Occipital lobe (tissue), 2 donors: ENCODE results near the gene RBPJL. TPM values are rescaled to one million over a fixed set of nuclear protein-coding genes. Genes with fewer than 3 reads are reported as not detected.

Source experiments
- DNase-seq: peaks from one replicate; lab custom pipeline; 2025; lab: John Stamatoyannopoulos, UW
- total RNA-seq: library from RNA; depleted of rRNA; stranded (reverse); fragments of >200 nt; gene quantifications from one replicate; pipeline ENCODE4 v1.2.3, GENCODE V29; 2014

The RBPJL gene
- total RNA-seq: not detected

- DNase-seq: no peak
Measured at GRCh38 chr20:45306431-45306982, at the start of gene RBPJL. Gene RBPJL (plus strand): TSS chr20:45306840. CDS start chr20:45306923, 83 bp downstream.

- no peak for DNase-seq
Measured at GRCh38 chr20:45257161-45257560, 49.5 kb upstream of the RBPJL start.

GRCh38 chr20:45257711-45258110 lies 48.9 kb upstream of the RBPJL start:
- DNase-seq: no peak

GRCh38 chr20:45258259-45258658 lies 48.4 kb upstream of the RBPJL start:
- no peak for DNase-seq

GRCh38 chr20:45258664-45259063 lies 48.0 kb upstream of the RBPJL start:
- DNase-seq: no peak

GRCh38 chr20:45263556-45264266 lies 42.9 kb upstream of the RBPJL start:
- DNase-seq: no peak

- DNase-seq: no peak
Measured at GRCh38 chr20:45266977-45267376, 39.7 kb upstream of the RBPJL start.

- DNase-seq: no peak
Measured at GRCh38 chr20:45268531-45268930, 38.1 kb upstream of the RBPJL start.

GRCh38 chr20:45269056-45269455 lies 37.6 kb upstream of the RBPJL start:
- no peak for DNase-seq

GRCh38 chr20:45269754-45270270 lies 36.8 kb upstream of the RBPJL start:
- DNase-seq: no peak

GRCh38 chr20:45275338-45275737 lies 31.3 kb upstream of the RBPJL start:
- no peak for DNase-seq

- DNase-seq: no peak
Measured at GRCh38 chr20:45279992-45280391, 26.6 kb upstream of the RBPJL start.

GRCh38 chr20:45282700-45283550 lies 23.7 kb upstream of the RBPJL start:
- DNase-seq: no peak

GRCh38 chr20:45283551-45284057 lies 23.0 kb upstream of the RBPJL start:
- DNase-seq: no peak

GRCh38 chr20:45288376-45288775 lies 18.3 kb upstream of the RBPJL start:
- no peak for DNase-seq

GRCh38 chr20:45288860-45289259 lies 17.8 kb upstream of the RBPJL start:
- DNase-seq: no peak

- no peak for DNase-seq
Measured at GRCh38 chr20:45289942-45290676, 16.5 kb upstream of the RBPJL start.

GRCh38 chr20:45290677-45291355 lies 15.8 kb upstream of the RBPJL start:
- DNase-seq: peak; percentile 62

- DNase-seq: no peak
Measured at GRCh38 chr20:45291526-45291925, 15.1 kb upstream of the RBPJL start.

GRCh38 chr20:45292343-45292742 lies 14.3 kb upstream of the RBPJL start:
- DNase-seq: no peak
